ENCODE measurements around the gene C3orf52.

DNA sequence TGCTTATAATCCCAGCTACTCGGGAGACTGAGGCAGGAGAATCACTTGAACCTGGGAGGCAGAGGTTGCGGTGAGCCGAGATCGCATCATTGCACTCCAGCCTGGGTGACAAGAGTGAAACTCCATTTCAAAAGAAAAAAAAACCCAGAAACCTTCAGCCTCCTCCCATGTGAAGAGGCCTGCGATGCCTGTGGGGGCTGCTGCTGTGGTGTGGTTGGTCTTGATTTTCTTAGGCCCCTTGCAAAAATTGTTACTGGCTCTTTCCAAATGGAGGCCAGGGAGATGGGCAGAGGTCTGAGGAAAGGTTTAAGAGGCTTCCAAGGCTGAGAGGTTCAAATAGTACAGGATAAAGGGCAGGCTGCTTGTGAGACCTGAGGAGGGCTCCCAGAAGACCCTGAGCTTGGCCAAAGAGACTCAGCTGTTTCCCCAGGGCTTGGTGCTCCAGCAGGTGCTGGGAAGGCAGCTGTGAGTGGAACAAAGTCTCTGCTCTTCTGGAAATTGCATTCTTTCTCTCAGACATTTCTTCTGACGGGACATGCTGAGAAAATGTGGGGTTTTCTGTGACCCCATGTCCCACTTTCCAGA is 28.5 kb downstream of the C3orf52 start:
- TF ChIP-seq, protein P1, sequence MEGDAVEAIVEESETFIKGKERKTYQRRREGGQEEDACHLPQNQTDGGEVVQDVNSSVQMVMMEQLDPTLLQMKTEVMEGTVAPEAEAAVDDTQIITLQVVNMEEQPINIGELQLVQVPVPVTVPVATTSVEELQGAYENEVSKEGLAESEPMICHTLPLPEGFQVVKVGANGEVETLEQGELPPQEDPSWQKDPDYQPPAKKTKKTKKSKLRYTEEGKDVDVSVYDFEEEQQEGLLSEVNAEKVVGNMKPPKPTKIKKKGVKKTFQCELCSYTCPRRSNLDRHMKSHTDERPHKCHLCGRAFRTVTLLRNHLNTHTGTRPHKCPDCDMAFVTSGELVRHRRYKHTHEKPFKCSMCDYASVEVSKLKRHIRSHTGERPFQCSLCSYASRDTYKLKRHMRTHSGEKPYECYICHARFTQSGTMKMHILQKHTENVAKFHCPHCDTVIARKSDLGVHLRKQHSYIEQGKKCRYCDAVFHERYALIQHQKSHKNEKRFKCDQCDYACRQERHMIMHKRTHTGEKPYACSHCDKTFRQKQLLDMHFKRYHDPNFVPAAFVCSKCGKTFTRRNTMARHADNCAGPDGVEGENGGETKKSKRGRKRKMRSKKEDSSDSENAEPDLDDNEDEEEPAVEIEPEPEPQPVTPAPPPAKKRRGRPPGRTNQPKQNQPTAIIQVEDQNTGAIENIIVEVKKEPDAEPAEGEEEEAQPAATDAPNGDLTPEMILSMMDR (IDR thresholded peaks at IDR 0.05), result no peak
- TF ChIP-seq EZH2 (IDR thresholded peaks at IDR 0.05; ENCODE audit: borderline replicate concordance, insufficient read depth, low read depth, low read length, poor library complexity, severe bottlenecking), result no peak

Data from B cell (primary cell).